GM19395 (cell line): Measurements from ENCODE around the gene EPN1.

ENCODE experiments used
- ATAC-seq: cut with Tn5 transposase; IDR thresholded peaks from one replicate; pipeline ENCODE4 v1.9.1; 2021; ENCODE audit warnings: mild to moderate bottlenecking, moderate library complexity; ENCODE audit not compliant: unreplicated experiment

Gene EPN1

DNA sequence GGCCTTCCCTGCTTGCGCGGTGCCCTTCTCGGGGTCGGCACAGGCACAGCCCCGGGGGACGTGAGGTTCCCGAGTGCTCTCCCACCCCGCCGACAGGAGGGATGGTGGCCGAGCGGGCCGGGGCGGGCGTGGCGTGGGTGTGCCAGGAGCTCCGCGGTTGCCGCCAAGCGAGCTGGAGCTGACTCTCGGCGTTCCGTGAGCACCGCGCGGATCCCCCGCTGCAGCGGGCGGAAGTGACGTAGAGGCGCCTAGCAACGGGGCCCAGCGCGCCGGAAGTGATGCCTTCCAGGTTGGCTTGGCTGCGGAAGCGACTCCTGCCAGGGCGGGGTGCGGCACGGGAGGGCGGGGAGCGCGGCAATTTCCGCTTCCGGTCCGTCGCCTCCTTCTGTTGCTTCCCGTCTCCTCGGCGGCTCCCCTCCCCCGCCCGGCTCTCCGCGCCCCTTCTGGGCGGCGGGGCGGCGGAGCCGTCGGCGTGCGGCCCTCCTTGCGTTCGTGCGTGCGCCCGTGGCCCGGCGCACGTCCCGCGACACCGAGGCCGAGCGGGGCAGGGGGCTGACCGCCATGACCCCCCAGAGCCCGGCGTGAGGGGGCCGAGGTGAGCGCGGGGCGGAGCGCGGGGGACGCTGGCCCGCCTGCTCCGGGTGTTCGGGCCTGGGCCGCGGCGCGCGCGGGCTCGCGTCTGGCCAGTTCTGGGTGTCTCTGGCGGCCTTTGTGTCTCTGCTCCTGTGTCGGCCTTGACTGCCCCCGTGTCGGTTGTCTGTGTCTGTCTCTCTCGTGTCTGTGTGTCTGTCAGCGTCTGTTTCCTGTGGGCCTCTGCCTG, at the start of gene EPN1:
EPN1 (plus strand) TSS at position 386 of the 820 bp plus-strand sequence. CDS start 3,402 bp downstream, outside the sequence.
- peak; percentile 56 for ATAC-seq

DNA sequence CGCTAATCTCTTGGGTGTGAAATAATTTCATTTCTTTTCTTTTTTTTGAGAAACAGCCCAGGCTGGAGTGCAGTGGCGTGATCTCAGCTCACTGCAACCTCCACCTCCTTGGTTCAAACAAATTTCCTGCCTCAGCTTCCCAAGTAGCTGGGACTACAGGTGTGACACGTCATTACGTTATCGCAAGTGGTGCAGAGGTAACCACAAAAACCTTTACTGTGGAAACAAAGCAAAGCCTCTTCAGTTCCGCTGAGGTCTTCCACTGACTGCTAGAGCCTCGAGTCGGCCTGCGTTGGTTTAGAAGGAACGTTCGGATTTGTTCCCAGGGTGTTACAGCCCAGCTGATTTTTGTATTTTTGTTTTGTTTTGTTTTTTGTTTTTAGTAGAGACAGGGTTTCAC, 48.7 kb upstream of the EPN1 start:
- no peak for ATAC-seq

DNA sequence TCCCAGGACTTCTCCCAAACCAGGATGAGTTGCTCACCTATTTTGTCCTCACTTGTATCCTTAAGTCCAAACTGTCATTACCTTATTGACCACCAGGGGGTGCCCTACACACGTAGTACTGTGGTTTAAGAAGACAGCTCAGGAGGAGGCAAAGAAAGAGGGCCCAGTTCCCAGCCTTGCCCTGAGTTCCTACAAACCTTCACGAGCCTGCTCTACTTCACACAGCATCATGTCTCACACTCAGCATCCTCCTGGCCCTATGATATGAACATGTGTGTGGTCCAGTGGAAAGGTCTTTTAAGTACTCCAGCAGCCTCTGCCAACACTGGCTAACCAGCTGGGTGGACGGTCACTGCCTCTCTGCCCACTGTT, 42.6 kb upstream of the EPN1 start:
- ATAC-seq = no peak

DNA sequence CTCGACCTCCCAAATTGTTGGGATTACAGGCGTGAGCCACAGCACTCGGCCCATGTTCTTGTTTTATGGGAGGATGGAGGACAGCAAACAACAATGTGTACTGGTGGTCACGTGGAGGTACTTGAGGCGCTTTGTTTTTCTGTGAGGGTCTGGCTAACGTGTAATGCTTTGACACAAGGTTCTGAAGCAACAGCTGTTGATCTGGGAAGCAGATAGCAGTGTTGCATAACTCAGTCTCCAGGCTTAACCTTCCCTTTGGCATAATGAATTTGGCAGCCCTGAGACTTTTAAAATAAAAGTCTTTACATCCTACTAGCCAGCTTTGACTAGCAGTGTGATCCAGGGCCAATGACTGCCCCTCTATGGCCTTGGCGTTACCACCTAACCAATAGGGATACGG, 41.2 kb upstream of the EPN1 start:
- ATAC-seq = no peak

DNA sequence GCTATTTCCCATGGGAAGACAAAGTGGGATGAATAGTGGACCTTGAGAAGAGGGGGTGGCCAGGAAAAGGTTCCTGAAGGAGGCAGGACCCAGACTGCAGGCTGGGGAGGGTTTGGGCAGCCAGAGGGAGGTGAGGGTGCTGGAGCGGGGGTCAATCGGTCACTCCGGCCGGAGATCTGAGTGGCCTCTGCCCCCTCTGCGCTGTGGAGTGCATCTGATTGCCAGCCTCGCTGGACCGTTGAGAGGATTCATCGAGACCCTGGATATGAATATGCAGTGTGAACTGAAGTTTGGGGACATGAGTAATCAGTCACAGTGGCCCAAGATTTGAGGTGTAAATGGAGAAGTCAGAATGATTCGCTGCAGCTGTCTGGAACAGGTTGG, 39.7 kb upstream of the EPN1 start:
- no peak for ATAC-seq

DNA sequence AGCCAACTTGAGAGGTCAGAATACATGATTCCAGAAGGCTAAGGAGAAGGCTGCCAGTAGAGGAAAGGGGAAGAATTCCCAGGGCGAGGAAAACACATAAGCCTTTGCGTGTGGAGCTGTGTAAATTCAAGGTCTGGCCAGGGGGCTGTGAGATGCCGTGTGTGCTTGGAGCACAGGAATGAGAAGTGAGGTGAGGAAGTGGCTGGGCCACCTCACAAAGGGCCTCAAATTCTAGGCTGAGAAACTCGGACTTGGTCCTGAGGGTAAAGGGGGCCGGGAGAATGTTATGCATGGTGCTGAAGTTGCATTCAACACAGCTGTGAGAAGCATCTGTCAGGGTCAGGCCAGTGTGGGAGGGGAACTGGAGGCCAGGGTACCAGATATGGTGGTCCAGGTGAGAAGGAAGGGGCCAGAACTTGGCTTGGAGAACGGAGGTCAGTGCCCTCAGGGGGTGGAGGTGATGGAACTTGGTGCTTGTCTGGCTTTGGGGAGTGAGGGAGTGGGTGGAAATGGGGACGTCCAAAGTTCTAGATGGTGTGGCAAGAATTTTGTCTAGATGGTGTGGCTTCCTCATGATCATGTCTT, 39.1 kb upstream of the EPN1 start:
- no peak for ATAC-seq

DNA sequence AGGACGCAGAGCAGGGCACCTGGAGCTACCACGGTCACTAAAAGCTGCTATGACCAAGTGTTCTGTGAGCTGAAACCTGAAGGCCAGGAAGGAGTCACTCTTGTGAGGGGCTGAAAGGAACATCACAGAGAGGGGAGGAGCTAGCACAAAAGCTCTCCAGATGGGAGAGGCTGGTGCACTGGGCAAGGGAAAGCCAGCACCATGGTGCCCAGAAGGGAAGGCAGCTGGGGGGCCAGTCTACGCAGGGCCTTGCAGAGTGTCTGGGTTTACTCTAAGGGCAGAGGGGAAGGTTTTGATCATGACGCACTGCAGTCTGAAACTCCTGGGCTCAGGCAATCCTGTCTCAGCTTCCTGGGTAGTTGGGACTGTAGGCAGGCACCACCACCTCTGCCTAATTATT, 38.3 kb upstream of the EPN1 start:
- ATAC-seq = no peak

DNA sequence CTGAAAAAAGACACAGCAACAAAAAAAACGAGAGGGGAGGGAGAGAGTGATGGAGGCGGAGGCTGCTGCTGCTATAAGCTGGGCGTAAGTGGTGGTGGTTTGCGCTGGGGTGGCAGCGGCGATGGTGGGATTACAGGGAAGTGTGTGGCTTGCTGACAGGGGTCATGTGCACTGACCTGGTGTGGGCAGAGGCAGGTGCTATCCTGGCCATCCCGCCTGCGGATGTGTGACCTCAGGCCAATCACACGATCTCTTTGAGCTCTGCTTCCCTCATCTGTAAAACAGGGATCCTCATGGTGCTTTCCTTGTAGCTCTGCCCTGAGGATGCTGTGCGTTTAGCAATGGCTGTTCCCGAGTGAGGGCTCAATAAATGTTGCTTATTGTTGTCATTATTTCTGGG, 37.5 kb upstream of the EPN1 start:
- no peak for ATAC-seq

DNA sequence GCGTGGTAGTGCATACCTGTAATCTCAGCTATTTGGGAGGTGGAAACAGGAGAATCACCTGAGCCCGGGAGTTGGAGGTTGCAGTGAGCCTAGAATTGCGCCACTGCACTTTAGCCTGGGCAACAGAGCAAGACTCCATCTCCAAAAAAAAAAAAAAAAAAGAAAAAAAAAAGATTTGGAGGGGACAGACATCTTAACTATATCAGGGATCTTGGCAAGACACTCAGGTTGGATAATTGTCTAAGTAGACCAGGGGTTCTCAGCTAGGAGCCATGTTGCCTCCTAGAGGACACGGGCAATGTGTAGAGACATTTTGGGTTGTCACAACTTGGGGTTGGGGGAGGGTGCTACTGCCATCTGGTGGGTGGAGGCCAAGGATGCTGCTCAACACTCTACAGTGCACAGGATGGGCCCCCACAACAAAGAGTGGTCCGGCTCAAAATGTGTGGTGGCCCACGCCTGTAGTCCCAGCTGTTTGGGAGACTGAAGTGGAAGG, 36.1 kb upstream of the EPN1 start:
- ATAC-seq = no peak

DNA sequence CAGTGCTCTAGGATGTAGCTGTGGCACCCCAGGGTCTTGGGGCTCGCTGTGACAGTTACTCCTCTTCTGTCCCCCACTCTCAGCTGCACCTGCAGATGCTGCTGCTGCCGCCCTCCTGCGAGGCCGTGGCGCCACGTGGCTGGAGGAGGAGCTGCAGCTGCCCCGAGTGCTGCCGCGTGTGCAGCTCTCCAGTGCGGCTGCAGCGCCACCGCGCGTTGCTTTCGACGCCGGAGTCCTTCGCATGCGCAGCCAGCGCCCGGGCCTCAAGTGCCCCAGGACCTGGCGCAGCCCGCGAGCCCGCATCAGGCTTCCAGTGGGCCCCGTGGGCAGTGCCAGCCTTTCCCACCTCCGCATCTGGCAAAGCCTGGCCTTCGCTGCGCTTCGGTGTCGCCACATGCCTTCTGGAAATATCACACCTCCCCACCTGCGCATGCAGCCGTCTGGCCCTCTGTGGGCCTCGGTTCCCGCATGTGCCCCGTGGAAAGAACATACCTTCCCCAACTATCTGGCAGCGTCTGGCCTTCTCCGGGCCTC, 34.9 kb upstream of the EPN1 start:
- no peak for ATAC-seq

DNA sequence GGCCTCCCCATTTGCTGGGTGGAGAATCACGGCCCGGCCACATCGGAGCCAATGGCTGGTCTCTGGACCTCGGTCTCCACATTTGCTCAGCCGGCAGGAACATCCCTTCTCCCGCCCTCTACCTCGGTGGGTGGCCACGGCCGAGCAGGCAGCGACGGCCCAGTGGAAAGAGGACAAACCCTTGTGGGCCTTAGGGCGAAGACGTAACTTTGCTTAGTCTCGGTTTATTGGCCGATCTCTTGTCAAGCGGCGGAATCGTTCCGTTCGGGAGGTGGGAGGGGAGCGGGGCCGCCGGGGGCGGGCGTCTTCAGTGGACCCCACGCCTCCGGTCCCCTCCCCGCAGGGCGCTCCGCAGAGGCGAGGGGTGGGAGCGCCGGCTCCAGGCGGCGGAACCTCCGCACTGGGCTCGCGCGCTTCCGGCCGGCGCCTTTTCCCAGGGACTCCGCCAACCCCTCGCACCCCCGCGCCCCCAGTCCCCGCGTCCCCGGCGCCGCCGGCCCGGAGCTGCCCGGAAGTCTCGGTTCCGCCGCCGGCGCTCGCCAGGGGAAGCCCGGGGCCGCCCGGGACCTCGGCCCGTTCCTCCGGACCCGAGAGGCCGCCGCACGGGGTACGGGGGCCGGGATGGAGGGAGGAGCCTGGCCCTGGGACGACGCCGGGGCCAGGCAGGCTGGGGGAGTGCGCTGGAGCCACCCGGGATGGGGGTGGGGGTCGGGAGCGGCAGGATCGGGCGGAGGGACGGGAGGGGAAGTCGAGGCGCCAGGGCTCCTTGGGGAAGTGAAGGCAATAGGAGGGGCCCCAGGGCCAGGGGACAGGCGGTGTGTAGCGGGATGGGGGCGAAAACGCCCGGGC, 34.2 kb upstream of the EPN1 start, which contains the start of gene ZNF580:
ZNF580 (plus strand) TSS at position 426 of the 849 bp plus-strand sequence. CDS start 1,507 bp downstream, outside the sequence.
- no peak for ATAC-seq

DNA sequence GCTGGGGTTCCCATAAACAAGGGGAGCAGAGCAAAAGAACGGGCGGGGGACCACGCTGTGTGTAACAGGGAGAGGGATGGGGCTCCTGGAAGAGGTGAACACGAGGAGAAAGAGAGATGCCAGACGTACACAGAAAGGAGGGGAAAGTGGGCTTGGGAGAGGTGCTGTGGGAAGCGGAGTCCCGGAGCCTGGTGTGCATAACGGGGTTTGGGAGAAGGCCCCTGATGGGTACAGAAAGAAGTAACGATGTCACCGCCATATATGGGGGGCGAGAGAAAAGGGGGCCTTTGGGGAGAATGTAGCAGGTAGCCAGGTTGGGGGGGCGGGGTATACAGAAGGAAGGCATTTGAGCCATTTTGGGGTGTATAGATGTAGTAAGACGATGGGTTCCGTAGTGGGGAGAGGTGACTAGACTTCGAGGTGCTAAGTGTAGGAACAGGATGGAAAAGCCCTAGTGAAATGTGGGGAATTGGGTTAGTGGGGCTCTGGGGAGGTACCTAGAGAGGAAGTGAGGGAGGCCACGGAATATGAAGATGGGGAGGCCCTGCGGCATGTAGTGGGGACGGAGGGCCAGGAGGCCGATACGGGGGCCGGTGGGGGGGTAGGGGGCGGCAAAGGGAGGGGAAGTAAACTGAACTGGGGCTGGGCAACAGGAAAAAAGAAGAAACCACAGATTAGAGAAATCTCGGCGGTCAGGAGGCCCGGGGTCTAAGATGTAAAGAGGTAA, 33.4 kb upstream of the EPN1 start:
- no peak for ATAC-seq

DNA sequence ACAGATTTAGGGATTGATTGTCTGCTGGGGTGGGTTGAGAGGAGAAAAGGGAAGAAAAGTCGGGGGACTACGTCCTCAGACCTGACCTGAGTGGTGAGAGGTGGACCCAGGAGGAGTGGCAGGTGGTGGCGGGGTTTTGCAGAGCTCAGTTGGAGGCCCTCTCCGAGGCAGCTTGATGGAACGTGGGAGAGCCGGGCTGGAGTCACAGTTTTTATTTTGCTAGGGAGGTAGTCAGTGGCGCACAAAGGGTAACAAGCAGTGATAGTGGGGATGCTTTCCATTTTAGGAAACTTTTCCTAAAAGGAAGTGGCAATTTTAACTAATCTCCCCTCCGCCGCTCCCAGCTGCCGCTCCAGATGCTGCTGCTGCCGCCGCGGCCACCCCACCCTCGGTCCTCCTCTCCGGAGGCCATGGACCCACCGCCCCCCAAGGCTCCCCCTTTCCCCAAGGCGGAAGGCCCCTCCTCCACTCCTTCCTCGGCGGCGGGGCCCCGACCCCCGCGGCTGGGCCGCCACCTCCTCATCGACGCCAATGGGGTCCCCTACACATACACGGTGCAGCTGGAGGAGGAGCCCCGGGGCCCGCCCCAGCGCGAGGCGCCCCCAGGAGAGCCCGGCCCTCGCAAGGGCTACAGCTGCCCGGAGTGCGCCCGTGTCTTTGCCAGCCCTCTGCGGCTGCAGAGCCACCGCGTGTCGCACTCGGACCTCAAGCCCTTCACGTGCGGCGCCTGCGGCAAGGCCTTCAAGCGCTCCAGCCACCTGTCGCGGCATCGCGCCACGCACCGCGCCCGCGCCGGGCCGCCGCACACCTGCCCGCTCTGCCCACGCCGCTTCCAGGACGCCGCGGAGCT, 32.6 kb upstream of the EPN1 start:
- no peak for ATAC-seq

DNA sequence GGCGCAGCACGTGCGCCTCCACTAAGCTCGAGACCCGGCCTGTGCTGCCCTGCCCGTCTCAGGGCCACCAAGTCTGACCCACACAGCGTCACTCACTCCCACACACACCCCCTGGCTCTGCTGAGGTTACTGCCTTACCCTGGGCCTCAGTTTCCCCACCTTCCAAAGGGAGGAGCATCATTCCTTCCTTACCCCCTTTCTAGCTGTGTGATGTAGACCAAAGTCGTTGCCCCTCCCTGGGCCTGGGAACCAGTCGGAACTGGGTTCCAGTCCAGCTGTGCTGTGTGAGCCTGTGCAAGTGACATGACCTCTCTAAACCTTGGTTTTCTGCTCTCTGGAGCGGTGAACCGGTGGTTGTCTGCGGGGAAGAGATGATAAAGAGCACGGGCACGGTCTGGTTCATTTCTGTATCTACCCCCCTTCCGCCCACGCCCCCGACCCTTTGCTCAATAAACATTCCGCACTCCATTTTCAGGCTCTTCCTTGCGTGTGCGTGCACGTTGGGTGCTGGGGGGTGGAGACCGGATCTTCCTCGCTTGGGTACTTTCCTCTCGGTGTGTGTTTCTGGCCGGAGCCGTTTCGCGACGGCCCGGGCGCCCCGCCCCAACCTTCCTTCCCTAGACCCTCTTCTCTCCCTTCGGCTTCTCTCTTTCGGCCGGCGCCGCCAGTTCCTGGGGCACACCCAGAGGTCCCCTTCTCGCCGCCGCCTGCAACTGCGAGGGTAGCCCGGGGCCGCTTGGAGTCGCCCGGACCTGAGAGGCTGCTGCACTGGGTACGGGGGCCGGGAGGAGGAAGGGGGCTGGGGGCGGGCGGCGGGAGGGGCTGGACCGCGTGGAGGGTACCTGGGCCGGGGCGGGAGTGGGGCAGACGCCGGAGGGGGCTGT, 31.8 kb upstream of the EPN1 start, which contains the start of gene ZNF581:
ZNF581 (plus strand) TSS at position 647 of the 884 bp plus-strand sequence. CDS start 923 bp downstream, outside the sequence.
- peak; percentile 33 for ATAC-seq

DNA sequence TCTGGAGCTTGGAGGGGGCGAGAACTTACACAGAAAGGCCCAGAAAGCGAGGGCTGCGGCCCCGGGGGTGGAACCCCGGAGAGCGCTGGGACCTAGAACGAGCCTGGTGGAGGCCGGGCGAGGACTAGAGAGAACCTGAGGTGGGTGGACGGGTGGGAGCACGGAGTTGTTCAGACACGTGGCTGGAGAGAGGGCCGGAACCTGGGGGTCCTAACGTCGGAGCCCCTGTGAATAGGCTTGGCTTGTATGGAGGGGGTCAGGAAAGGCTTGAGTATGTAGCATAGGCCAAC, 31.2 kb upstream of the EPN1 start:
- no peak for ATAC-seq

DNA sequence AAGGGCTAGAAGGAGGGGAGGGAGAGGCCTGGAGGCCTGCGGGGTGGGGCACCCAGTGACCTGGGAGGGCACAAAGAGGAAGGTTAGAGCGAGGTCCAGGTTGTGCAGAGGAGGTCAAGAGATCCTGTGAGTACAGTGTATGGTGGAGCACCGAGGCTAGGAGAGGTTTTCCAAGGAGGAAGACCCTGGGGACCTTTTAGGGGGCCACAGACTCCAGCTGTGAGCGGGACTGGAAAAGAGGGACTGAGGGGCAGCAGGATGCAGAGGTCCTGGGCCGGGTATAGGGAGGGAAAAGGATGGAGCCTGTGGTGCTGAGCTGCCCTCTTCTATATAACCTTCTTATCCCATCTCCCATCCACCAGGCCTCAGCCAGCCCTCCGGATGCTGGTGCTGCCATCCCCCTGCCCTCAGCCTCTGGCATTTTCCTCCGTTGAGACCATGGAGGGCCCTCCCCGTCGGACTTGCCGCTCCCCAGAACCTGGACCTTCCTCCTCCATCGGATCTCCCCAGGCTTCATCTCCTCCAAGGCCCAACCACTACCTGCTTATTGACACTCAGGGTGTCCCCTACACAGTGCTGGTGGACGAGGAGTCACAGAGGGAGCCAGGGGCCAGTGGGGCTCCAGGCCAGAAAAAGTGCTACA, 30.7 kb upstream of the EPN1 start:
- ATAC-seq = no peak

DNA sequence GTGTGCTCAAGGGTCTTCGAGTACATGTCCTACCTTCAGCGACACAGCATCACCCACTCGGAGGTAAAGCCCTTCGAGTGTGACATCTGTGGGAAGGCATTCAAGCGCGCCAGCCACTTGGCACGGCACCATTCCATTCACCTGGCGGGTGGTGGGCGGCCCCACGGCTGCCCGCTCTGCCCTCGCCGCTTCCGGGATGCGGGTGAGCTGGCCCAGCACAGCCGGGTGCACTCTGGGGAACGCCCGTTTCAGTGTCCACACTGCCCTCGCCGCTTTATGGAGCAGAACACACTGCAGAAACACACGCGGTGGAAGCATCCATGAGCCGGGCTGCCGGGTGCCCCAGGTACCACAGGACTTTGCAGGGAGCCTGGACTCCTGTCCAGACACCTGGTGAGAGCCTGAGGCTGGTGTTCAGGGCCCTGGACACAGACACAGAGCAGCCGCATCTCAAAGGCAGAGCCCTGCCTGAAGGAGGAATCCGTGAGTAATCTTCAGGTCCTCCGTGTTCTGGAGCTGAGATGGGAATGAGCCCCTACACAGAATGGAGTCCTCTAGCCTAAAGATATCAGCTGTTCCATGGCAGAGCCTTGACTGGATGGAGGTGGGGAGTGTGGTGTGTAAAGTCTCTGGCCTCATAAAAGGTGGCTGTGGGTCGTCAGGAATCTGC, 30.0 kb upstream of the EPN1 start:
- no peak for ATAC-seq

DNA sequence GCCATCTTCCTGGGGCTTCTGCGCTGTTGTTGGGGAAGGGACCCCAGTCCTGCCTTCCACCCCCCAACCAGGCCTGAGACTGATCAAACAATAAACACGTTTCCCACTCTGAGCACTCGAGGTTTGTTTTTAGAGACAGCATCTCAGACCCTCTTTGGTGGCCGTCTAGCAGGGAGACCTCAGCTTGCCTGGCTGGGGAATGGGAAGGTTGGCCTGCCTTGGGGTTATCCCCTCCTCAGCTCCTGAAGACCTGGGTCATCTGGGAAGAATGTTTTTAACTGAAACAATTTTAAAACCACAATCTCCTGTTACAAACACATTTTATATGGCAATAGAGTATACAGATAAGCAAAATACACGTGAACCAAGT, 29.5 kb upstream of the EPN1 start:
- no peak for ATAC-seq
